Keratinocyte (primary cell): ENCODE measurements around the gene SLC25A21. TPM values are rescaled to one million over a fixed set of nuclear protein-coding genes. Genes with fewer than 3 reads are reported as not detected.

Experiments
- DNase-seq: peaks from one replicate; pipeline ENCODE4 v3.0.0-alpha.2; 2011; ENCODE audit warnings: low read depth, missing footprints, low spot score
- FAIRE-seq: peaks from 2 replicates; lab custom pipeline; 2011; peaks lifted over from hg19 to GRCh38; lab: Jason Lieb, UNC
- H2AFZ ChIP-seq: 2 replicates; pipeline ENCODE4 v1.6.0; 2012; ENCODE audit warnings: low read length, control low read depth, inconsistent platforms; ENCODE audit not compliant: control insufficient read depth
- H3K27ac ChIP-seq: 2 replicates; pipeline ENCODE4 v1.5.1; 2011; ENCODE audit warnings: low read length; ENCODE audit not compliant: control insufficient read depth, insufficient read depth
- H3K27me3 ChIP-seq: 3 replicates; pipeline ENCODE4 v1.6.0; 2011; ENCODE audit warnings: low read length; ENCODE audit not compliant: control insufficient read depth, insufficient read depth; ENCODE audit errors: extremely low read depth
- H3K36me3 ChIP-seq, 2 experiments: 2 replicates in 1 of 2; 3 replicates in 1 of 2; pipeline ENCODE4 v1.5.1; 2011; ENCODE audit warnings: low read length in 2 of 2, mild to moderate bottlenecking in 1 of 2; ENCODE audit not compliant: control insufficient read depth in 2 of 2, insufficient read depth in 2 of 2; ENCODE audit errors: extremely low read depth in 1 of 2
- H3K4me1 ChIP-seq: 3 replicates; pipeline ENCODE4 v1.5.1; 2011; ENCODE audit warnings: low read length; ENCODE audit not compliant: control insufficient read depth, insufficient read depth; ENCODE audit errors: extremely low read depth
- H3K4me2 ChIP-seq: 3 replicates; pipeline ENCODE4 v1.6.0; 2011; ENCODE audit warnings: low read depth, low read length; ENCODE audit not compliant: control insufficient read depth, insufficient read depth; ENCODE audit errors: extremely low read depth
- H3K4me3 ChIP-seq, 3 experiments: fragments of 200-600 bp in 1 of 3; sonication (generic) in 1 of 3; 2 replicates in 2 of 3; 3 replicates in 1 of 3; pipeline ENCODE4 v1.5.1; 2011 to 2016; ENCODE audit warnings: low read length in 3 of 3, mild to moderate bottlenecking in 3 of 3, control low read depth in 2 of 3, inconsistent platforms in 1 of 3, low read depth in 1 of 3, mixed read lengths in 1 of 3, mixed run types in 1 of 3, moderate library complexity in 1 of 3; ENCODE audit not compliant: control insufficient read depth in 2 of 3, insufficient read depth in 2 of 3; ENCODE audit errors: extremely low read depth in 1 of 3
- H3K79me2 ChIP-seq: 2 replicates; pipeline ENCODE4 v1.6.0; 2012; ENCODE audit warnings: low read length; ENCODE audit not compliant: control insufficient read depth, insufficient read depth
- H3K9ac ChIP-seq: 3 replicates; pipeline ENCODE4 v1.6.0; 2011; ENCODE audit warnings: low read length; ENCODE audit not compliant: control insufficient read depth, insufficient read depth; ENCODE audit errors: extremely low read depth
- H3K9me1 ChIP-seq: 3 replicates; pipeline ENCODE4 v1.6.0; 2011; ENCODE audit warnings: low read length; ENCODE audit not compliant: control insufficient read depth, insufficient read depth; ENCODE audit errors: extremely low read depth
- H3K9me3 ChIP-seq: 2 replicates; pipeline ENCODE4 v1.5.1; 2012; ENCODE audit warnings: low read depth, low read length; ENCODE audit not compliant: control insufficient read depth
- H4K20me1 ChIP-seq: 3 replicates; pipeline ENCODE4 v1.6.0; 2011; ENCODE audit warnings: low read length; ENCODE audit not compliant: control insufficient read depth, insufficient read depth; ENCODE audit errors: extremely low read depth
- CTCF ChIP-seq, 3 experiments: IDR thresholded peaks in 1 of 3; conservative IDR thresholded peaks in 1 of 3; optimal IDR thresholded peaks in 1 of 3; 2 replicates in 2 of 3; 3 replicates in 1 of 3; pipeline versions ENCODE3 to v1.5.1; 2011; ENCODE audit warnings: low read length in 3 of 3, mild to moderate bottlenecking in 3 of 3, moderate library complexity in 2 of 3, control low read depth in 1 of 3, inconsistent platforms in 1 of 3; ENCODE audit not compliant: insufficient read depth in 2 of 3; ENCODE audit errors: extremely low read depth in 1 of 3
- EZH2 ChIP-seq: IDR thresholded peaks from one replicate; pipeline ENCODE4 v1.6.1; 2012; ENCODE audit warnings: inconsistent platforms, mild to moderate bottlenecking, low read length, moderate library complexity
- dilution Hi-C: fragments of 300-500 bp; cut with MboI; formaldehyde crosslinking; loops from one replicate; pipeline ENCODE4 v1.7.0; 2020; ENCODE audit warnings: low sequenced_read_pairs; ENCODE audit not compliant: extremely low pct_ligation_motif_present
- polyA plus RNA-seq, 5 experiments: library from polyadenylated mRNA; depleted of rRNA in 3 of 5; stranded (reverse) in 3 of 5; stranded (forward) in 1 of 5; unstranded in 1 of 5; fragments of >200 nt; gene quantifications; 1 replicate in 1 of 5; 2 replicates in 3 of 5; 3 replicates in 1 of 5; pipeline versions ENCODE4 v1.2.1 to v1.2.3, GENCODE V29; 2011 to 2012; ENCODE audit warnings: missing spikeins in 2 of 5, low read depth in 1 of 5, low replicate concordance in 1 of 5

SLC25A21 gene
- polyA plus RNA-seq, 1 donor (not counting 4 experiments of a cell fraction or from before 2014, with no cell fraction given) = 0.66 TPM

DNA sequence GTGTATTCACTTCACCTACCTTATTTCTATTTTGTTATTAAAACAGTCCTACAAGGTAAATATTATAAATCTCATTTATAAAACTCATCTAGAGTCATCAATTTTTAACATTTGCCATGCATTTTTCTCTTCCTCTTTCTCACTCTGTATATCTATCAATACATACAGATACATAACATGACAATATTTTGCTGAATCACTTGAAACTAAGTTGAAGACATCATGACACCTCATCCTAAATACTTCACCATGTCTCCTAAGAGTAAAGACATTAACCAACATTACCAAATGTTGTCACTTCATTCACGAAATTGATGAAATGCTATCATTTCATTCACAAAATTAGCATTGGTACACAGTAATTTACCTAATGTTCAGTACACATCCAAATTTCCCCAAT lies 329.0 kb downstream of the SLC25A21 start:
- peaks cover 5% of the 10 kb centered on the region for H3K4me1 ChIP-seq
- no peaks in the 10 kb centered on the region for H3K36me3 ChIP-seq
- H3K4me3 ChIP-seq = no peak overlapping the region
- FAIRE-seq (no peak), DNase-seq (no peak)
- H3K9me3 ChIP-seq = no peaks in the 10 kb centered on the region
- TF ChIP-seq CTCF (optimal IDR thresholded peaks at IDR 0.05 in 1 of 3, IDR thresholded peaks at IDR 0.05 in 1 of 3, conservative IDR thresholded peaks at IDR 0.05 in 1 of 3; ENCODE audit: extremely low read depth in 1 of 3, insufficient read depth in 2 of 3, low read length in 3 of 3) = no peak
- TF ChIP-seq EZH2 = no peak
- H3K27me3 ChIP-seq = no peaks in the 10 kb centered on the region
- dilution Hi-C loops = no loop called here
- no peak overlapping the region for H2AFZ ChIP-seq
- H3K79me2 ChIP-seq = no peaks in the 10 kb centered on the region
- no peaks in the 10 kb centered on the region for H4K20me1 ChIP-seq
- H3K27ac ChIP-seq = no peak overlapping the region
- no peak overlapping the region for H3K9ac ChIP-seq
- H3K4me2 ChIP-seq = no peak overlapping the region
- no peaks in the 10 kb centered on the region for H3K9me1 ChIP-seq

DNA sequence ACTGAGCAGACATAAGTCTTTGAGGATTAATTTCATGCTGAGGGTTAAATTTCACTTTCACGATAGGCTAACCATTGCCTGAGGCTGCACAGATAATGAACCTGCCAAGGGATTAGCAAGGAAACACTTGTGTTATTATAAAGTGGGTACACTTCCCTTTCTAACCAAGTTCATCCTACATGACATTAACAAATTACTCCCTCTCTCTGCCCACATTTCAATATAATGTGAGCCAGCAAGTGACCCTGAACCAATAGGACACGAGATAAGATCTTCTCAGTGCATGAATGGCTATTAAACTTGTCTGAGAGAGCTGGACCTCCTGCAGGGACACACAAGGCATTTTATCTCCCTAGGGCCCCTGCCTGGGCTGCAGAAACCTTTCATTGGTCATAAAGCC lies 337.3 kb downstream of the SLC25A21 start:
- no peaks in the 10 kb centered on the region for H3K4me1 ChIP-seq
- dilution Hi-C loops = no loop called here
- no peak for TF ChIP-seq CTCF (optimal IDR thresholded peaks at IDR 0.05 in 1 of 3, IDR thresholded peaks at IDR 0.05 in 1 of 3, conservative IDR thresholded peaks at IDR 0.05 in 1 of 3; ENCODE audit: extremely low read depth in 1 of 3, insufficient read depth in 2 of 3, low read length in 3 of 3)
- TF ChIP-seq EZH2 = no peak
- H3K27me3 ChIP-seq = no peaks in the 10 kb centered on the region
- H3K9me3 ChIP-seq = no peaks in the 10 kb centered on the region
- H2AFZ ChIP-seq = no peak overlapping the region
- H4K20me1 ChIP-seq = no peaks in the 10 kb centered on the region
- H3K36me3 ChIP-seq = no peaks in the 10 kb centered on the region
- DNase-seq (no peak), FAIRE-seq (no peak)
- no peaks in the 10 kb centered on the region for H3K79me2 ChIP-seq
- no peak overlapping the region for H3K27ac ChIP-seq
- no peak overlapping the region for H3K9ac ChIP-seq
- H3K4me3 ChIP-seq = no peak overlapping the region
- no peak overlapping the region for H3K4me2 ChIP-seq
- H3K9me1 ChIP-seq = no peaks in the 10 kb centered on the region
